HG02642 (cell line): ENCODE results near the gene HAGHL.
"Not testable (repeated sequence)": the region's sequence is repeated elsewhere in the genome, so short reads cannot be mapped to it uniquely, and the experiment has no call there.

Source experiments
- ATAC-seq: cut with Tn5 transposase; IDR thresholded peaks from one replicate; pipeline ENCODE4 v1.9.1; 2021; ENCODE audit warnings: mild to moderate bottlenecking; ENCODE audit not compliant: unreplicated experiment, poor library complexity

HAGHL gene

GRCh38 chr16:686459-687260 is 40.2 kb upstream of the HAGHL start:
- no peak for ATAC-seq

DNA sequence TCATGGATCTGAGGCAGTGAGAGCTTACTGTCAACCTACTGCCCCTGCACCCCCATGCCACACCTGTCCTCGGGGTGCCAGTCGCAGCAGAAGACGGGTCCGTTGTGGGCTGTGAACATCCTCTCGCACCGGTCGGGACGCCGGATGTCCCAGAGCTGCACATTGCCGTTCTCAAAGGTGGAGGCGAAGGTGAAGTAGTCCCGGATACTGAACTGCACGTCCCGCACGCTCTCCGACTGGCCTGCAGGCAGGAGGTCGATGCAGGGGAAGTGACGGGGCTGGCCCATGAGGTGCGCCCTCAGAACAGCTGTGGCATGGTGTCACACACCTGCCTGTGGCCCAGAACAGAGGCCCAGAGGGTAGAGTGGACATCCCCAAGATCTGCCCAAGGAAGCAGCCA is 39.4 kb upstream of the HAGHL start:
- ATAC-seq: no peak

- ATAC-seq: no peak
Observed at GRCh38 chr16:689175-689897, 37.6 kb upstream of the HAGHL start.

DNA sequence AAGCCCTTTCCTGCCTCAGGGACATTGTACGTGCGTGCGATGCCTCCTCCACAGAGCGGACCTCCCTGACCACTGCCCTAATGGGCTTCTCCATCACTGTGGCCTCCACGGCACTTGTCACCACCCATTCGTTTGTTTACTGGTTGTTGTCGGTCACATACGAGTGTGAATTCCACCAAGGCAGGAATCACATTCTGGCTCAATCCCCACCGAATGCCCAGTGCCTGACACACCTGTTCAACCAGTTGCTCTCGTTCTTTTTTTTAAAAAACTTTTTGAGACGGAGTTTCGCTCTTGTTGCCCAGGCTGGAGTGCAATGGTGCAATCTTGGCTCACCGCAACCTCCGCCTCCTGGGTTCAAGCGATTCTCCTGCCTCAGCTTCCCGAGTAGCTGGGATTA is 35.7 kb upstream of the HAGHL start:
- ATAC-seq: not testable (repeated sequence)

DNA sequence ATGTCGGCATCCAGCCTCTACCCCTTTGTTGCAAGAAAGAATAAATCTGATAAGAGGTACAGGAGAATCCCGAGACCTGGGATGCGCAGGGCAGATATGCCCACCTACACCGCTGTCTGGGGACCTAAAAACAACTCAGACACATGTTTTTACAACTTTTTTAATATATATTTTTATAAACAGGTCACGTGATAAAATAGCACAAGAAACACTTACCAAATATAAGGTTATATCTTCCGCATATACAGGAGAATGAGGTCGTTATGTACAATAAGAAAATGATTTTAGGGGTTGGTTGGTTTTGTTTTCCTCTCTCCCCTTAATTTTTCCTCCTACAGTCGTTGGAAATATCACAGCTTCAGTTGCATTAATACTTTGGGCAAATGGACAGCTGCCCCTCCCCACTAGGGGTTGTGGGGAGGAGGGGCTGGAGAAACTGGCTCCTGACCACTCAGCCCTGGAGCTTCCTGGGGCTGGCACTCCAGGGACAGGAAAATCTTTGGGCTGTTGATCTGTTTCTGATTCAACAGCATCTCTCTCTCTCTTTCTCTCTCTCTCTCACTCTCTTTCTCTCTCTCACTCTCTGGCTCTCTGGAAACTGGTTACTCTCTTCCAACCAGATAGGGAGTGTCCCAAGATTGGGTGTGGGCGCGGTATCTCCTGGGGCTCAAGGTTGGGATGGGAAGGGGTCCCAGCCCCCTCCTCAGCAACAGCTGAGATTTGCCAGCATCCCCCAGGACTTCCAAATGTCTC is 34.4 kb upstream of the HAGHL start:
- no peak for ATAC-seq

GRCh38 chr16:693364-693763 is 33.5 kb upstream of the HAGHL start:
- ATAC-seq: no peak

GRCh38 chr16:693766-694165 is 33.1 kb upstream of the HAGHL start:
- ATAC-seq: no peak

DNA sequence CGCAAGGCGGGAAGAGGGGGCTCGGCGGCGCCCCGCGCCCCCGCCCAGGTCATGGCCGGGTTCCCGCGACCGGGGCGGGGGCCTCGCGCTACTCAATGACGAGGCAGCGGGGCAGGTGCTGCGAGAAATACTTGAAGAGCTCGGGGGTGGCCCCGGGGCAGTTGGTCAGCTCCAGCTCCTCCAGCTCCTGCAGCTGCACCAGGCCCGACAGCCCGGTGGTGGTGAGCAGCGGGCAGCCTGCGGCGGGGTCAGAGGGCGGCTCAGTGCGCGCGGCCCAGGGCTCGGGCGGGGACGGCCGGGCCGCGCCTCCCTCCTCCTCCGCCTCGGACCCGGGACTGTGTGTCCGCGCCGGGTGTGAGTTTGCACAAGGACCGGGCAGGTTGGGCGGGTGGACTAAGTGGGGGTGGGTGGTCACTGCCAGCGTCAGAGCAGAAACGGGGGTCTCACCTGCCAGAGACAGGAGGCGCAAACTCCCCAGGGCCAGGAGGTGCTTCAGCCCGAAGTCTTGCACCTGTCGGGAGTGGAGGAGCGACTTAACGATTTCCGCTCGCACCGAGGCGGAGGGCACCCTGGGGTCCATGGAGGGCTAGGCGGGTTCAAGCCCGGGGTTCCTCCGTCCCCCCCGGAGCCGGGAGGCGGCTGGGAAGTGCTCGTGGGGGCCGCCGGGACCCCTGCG is 32.6 kb upstream of the HAGHL start:
- no peak for ATAC-seq

DNA sequence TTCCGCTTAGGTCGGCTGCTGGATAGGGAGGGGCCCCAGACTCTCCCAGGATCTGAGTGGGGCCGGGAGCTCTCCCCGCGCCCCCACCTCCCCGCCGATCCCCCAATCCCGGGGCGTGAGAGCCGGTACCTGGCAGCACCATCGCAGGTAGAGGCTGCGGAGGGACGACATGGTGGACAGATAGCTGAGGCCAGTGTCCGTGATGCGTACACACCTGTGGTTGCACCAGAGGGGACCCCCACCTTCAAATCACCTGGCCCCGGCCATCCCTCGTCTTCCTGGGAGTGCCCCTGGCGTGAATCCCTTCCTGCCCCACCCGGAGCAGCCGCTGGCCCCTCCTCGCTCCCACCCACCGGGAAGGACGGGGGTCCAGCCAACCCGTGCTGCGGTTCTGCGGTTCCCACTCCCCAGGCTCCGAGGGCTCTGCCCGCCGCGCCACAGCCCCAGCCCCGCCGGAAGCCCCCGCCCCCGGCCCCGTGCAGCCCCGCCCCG is 32.0 kb upstream of the HAGHL start:
- no peak for ATAC-seq

GRCh38 chr16:695355-696089 is 31.4 kb upstream of the HAGHL start:
- ATAC-seq: no peak

- ATAC-seq: no peak
Observed at GRCh38 chr16:698911-699671, 27.8 kb upstream of the HAGHL start.

- ATAC-seq: no peak
Observed at GRCh38 chr16:700684-701584, 26.0 kb upstream of the HAGHL start.

GRCh38 chr16:702341-702740 is 24.6 kb upstream of the HAGHL start:
- ATAC-seq: no peak

GRCh38 chr16:703406-703805 is 23.5 kb upstream of the HAGHL start:
- ATAC-seq: no peak

- no peak for ATAC-seq
Observed at GRCh38 chr16:704047-704446, 22.9 kb upstream of the HAGHL start.

DNA sequence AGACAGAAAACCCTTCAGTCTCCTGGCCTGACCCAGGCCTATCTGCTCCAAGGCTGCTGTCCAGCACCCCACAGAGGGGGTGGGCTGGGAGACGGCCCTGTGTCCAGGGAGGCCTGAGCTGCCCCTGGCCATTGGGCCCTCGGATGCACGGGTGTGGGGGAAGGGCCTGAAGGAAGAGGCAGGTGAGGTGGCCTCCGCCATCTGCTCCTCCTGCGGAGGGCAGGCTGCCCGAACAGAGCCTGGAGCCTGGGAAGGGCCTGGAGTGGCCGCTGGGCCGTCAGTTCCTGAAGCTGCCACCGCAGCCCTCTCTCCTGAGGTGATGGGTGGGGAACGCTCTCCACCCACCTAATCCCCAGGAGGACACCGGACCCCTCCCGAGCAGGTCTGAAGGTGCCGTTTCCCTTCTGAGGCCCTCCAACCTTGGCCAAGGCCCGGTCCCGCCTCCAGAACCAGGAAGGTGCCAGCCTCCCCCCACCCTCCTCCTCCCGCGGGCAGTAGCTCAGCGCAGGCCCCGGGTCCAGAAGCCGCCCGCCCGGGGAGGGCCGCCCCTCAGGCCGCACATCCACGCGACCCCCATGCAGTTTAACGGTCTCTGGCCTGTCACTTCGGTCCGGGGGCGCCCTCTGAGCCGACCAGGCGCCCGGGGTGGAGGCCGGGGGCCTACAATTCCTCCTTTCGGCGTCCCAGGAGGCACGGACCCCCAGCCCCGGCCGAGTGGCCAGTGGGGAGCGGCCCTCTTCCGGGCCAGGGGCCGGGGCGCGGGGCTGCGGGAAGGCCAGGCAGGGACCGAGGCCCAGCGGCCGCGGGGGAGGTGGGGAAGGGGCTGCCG is 22.1 kb upstream of the HAGHL start:
- ATAC-seq: no peak
